ENCODE data around the gene PHF14. TPM values are rescaled to one million over a fixed set of nuclear protein-coding genes. Genes with fewer than 3 reads are reported as not detected.

The PHF14 gene
- total RNA-seq, 1 donor from 2014 or later = 70.3 TPM

DNA sequence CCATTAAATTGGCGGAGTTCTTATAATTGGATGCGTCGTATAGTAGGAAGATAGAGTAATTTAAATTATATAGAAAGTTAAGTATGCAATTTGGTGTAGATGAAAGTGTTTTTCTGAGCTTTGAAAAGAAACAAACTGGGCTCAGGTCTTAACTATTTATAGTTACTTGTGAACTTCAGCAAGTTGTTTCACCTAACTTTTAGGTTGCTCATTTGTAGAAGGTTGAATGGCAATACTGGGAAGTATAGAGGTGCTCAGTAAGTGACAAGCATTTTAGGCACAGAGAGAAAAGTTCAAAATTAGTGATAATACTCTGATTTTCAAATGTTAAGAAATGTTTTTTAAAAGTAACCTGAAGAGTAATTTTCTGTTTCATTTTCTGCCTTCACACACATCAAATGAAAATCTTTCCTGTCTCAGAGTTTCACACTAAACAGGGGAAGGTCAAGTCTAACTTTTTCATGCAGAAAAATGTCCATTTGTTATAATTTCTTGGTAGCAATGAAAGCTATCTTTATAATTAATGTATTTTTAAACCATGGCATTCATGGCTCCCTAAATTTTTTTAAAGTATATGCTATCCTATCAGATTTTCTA lies 146.5 kb downstream of the PHF14 start:
- DNase-seq = no peak

DNA sequence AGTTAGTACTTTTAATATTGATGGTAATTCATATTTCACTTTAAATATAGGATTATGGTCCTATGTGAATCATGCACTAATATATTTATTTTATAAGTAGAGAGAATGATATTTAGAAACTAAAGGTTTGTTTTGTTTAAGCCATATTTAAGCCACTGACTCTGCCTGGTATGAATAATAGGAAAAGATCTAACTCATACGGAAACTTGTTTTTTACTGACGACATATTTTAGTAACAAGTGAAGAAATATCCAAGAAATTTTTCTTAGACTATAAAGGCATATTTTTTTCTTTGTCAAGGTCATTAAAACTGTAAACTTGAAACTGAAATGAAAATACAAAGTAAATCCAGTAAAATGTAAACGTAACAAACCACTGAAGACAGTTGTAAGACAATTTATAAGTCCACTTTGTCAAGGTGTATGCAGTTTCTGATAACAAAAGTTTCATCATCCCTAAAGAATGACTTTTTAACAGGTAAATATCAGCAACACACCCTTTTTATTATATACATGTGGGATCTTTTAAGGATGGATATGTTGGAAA lies 147.1 kb downstream of the PHF14 start:
- DNase-seq = no peak

DNA sequence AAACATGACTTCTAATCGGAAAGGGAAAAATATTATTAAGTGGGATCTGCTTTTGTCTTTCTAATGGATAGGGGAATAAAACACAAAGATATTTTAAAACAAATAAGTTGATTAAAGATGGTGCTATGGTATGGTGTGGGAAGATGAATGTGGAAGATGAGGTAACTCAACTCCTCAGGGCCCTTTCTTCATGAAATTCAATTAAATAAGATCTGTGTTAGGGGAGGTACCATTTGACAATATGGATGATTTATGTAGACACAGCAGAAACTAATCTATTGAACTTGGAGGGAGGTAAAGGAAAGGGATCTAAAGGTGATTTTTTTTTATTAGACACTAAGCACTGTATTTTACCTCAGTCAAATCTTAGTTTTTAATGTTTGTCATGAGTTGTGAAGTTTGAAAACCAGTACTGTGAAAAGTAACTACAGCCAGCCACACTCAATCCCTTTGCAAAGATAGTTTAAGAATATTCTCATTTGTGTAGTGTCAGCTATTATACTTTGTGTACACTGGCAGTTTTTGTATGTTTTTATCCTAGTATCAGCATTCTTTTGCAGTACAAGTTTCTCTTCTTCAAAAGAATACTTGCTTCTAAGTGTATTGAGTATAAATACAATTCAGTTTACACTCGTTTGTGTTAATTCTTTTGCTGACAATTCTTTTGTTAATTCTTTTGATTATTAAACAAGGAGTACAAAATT lies 151.3 kb downstream of the PHF14 start:
- no peak for DNase-seq

DNA sequence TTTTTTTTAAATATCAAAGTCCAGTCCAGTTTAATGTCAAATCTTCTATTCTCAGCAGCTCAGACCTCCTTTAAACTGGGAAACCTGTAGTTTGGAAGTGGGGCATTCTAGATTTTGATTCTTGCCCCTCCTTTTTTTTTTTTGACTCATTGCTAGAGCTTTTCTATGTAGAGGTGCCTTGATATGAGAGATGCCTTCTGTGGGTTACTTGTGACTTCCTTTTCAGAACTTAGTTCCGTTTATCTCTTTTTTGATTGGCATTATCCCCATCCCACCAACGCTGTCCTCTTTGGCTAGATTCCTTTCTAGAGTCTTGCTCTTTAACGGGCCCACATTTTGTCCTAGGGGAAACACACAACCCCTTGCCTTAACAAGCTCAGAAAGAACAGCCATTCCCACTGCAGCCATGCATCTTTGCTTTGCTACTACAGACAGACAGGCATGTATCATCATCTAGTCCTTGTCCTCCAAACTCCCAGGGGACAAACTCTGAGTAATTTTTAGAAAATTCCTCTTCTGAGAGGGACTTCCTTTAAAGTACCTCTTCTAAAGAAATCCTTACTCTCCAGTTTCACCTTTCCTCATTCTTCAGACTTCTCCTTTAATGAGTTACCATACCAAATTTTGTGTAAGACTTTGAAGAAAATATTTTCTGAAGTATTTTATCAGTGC lies 153.6 kb downstream of the PHF14 start:
- no peak for DNase-seq

DNA sequence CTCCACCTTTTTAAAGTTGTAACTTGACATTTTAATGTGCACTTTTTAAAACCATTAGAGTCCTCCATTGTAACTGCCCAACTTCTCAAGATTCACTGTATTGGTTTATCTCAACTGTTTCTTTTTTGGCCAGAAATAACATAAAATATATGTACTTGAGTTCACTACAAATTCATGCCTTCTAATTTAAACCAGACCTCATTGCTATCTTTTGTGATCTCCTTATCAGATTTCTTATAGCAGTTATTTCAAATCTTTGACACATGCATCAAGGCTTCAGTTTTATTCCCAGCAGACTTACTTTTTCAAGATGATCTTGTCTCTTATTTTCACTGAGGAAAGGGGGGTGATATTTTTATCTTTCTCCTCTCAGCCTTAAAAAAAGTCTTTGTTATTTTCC lies 154.3 kb downstream of the PHF14 start:
- DNase-seq = no peak

DNA sequence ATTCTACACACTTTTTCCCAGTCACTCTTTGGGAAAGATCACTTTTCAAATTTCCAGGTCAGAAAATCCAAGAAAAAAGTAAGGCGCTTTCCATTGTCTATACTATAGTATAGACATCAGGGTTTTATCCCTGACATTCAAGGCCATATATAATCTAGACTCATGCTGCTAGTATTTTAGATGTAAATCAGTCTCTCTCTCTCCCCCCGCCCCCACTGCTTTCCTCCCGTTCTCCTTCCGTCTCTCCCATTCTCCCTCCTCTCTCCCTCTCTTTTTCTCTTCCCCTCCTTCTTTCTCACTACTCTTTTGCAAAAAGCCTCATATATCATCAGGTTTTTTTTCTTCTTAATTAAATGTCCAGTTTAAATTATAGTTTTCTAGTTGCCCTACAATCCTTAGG lies 154.8 kb downstream of the PHF14 start:
- DNase-seq = no peak

DNA sequence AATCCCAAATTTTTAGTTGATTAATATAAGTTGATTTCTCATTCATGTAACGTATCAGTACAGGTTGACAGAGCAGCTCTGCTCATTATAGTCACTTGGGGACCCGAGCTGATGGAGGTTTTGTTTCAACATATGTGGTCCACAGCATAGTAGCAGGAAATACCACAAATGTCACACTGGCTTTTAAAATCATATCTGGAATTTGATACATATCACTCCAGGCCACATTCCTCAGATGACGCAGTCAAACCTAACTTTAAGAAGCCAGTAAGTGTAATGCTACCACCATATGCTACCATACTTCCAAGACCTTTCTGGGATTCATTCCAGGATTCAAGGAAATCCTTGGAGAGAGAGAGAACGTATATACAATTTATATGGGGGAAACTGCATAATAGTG lies 156.3 kb downstream of the PHF14 start:
- DNase-seq = no peak

DNA sequence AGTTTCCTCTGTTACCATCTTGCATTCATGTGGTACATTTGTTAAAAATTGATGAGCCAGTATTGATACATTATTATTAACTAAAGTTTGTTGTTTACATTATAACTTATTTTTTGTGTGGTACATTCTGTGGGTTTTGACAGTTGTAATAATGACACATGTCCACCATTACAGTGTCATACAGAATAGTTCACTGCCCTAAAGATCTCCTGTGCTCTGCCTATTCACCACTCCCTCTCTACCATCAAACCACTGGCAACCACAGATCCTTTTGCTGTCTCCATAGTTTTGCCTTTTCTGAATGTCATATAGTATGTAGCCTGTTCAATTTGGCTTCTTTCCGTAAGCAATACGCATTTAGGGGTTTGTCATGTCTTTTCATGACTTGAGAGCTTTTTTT lies 156.9 kb downstream of the PHF14 start:
- DNase-seq = no peak

DNA sequence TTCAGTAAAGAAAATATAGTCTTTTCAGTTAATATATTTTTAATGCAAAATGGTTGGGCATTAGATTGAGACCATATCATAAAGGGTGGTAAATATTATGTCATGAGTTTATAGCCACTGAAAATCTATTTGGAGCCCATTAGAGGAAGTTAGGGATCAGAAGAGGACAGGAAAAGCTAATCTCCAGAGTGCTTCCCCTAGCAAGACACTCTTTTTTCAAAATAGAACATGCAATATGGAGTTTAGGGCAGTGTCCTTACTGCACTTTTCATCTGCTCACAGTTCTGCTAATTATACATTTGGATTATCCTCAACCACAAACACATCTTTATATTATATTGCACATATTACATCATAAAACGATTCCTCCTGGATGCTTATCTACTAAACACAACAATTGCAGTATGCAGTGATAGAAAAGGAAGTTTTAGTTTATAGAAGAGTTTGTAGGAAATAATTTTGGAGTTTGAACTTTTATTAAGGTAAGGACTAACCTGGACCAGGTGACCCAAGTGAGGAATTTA lies 159.8 kb downstream of the PHF14 start:
- no peak for DNase-seq

DNA sequence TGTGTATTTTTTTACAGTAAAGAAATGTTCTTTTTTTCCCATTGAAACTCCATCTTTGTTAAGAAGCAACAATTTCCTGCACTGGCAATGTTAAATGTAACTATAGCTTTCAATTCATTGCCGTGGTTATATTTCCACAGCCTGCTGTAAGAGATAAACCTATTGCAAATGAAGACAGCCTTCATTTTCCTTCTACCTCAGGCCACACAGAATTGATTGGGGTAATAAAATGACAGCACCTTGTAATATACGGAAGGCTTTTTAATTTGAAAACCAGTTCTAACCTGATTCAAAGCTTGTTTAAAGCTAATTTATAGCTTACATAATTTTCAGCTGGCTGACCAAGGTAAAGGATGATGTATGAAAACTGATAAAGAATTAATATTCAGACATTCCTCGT lies 161.9 kb downstream of the PHF14 start:
- no peak for DNase-seq

DNA sequence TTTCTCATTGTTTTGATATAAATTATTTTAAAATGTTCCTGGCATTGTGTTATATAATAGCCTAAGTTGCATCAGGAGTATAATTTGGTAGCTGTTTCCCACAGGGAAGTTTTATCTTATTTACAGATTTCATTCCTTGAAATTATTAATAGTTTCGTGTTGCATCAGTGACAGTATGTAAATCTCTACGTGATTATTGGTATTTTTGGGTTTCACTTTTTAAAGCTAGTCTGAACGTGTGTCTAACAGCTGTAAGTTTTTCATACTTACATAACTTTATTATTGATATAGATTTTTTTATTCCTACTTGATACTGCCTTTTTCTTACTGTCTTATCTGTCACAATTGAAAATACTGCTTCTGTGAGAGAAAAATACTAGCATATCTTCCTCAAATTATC lies 167.9 kb downstream of the PHF14 start:
- DNase-seq = no peak

DNA sequence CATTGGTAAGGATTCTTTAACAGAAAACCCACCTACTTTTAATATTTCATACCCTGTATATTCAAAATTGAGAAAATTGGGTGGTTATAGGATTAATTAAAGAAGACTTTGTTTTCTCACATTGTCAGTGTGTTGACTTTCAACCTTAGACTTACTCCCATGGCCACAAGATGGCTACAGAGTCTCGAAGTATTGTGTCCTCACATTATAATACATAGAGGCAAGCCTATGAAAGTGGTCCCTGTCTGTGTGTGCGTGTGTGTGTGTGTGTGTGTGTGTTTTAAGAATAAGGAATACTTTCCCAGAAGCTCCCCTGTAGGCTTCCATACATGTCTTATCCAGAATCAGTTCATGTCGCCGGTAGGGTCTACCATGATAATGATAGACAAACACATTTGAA lies 180.0 kb downstream of the PHF14 start:
- DNase-seq = no peak

DNA sequence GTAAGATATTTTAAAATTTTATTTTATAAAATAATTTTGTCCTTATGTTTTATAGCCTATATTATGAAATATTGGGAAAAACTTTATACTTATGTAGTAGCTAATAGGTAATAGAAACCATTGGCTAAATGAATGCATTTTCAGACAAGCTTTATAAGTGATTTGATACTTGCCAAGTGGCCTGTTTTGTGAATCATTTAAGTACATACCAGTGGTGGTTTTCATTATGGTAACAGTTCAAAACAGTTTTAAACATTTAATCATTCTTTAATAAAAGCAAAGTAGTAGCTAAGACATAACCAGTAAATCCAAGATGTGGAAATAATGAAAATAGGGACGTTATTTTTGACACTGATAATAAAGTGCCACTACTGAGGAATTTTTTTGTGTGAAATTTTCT lies 182.2 kb downstream of the PHF14 start:
- DNase-seq = no peak

DNA sequence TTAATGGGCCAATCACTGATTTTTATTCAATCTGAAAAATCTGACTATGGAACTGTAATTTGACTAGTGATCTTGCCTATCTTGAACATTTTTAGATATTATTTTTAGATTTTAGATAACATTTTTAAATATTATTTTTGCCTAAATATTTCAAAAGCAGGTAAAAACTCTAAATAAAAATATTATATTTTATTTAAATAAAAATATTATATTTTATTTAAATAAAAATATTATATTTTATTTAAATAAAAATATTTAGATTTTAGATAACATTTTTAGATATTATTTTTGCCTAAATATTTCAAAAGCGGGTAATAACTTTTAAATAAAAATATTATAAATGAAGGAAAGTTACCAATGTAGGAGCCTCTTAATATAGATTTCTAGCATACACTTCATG lies 187.8 kb downstream of the PHF14 start:
- no peak for DNase-seq

DNA sequence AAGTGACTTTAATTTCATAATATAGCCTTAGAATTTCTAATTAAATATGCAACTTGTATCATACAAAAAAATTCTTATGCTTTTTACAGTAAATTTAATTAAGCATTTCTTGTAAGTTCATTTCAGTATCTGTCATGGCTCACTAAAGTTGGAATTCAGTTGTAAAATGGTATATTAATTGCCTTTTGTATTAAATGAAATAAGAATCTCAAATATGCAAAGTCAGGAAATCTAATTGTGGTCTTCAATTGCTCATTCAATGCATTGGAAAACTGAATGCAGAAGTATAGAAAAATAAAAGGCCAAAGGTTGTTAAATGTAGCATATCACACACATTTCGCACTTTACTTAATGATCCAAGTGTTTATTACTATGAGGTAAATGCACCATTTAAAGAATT lies 189.5 kb downstream of the PHF14 start:
- no peak for DNase-seq

DNA sequence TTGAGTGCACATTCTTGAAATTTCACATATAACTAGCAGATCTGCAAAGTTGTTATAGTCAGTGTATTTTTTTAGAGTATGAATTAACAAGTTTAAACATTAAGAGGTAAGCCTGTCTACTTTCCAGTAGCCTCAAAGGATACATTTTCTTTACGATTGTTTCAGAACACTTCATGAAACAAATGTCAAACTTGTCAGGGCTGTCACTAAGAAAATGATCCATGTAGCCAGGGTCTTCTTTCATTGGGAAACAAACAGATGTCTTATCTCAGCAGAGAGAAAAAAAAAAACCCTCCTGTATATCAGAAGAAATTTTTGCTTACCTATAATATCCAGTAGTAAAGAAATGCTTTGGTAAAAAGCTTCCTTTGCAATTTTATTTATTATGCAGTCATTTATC lies 192.4 kb downstream of the PHF14 start:
- DNase-seq = no peak

DNA sequence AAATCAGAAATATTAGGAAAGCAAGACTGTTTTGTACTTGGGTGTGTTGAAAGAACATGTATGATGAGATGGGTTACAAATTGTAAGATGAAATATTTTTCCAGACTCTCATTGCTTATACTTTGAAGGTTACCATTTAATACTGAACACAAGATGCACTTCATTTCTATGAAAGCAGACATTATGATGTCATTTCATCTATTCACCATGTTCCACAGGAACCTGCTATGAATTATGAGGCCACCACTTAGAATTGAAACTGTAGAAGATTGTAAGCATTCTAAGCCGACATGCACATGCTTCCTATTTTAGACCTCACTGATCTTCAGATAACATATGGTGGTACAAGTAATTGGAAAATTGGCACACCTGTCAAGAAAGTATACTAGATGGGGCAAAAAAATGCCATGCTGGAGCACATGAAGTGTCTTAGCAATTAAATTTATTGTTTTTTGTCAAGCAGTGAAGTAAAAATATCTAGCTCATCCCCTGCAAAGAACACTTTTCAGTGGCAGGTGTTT lies 195.0 kb downstream of the PHF14 start:
- DNase-seq = no peak

DNA sequence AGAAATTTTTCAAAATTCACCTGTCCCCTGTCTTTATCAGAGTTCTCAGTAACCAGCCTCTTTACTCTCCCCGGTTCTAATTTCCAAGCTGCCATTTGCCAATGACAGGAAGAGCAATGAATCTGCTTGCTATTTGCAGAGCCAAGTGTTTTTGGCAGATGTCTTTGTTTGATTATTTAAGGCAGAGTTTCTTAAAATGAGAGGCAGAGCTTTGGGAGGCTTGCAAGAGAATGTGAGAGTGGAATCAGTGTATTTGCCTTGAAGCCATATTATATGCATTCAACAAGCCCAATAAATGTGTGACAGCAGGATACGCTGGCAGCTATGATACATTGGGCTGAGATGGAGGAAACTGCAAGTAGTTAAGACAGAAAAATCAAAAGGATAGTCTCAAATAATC lies 196.5 kb downstream of the PHF14 start:
- DNase-seq = peak; percentile 37

DNA sequence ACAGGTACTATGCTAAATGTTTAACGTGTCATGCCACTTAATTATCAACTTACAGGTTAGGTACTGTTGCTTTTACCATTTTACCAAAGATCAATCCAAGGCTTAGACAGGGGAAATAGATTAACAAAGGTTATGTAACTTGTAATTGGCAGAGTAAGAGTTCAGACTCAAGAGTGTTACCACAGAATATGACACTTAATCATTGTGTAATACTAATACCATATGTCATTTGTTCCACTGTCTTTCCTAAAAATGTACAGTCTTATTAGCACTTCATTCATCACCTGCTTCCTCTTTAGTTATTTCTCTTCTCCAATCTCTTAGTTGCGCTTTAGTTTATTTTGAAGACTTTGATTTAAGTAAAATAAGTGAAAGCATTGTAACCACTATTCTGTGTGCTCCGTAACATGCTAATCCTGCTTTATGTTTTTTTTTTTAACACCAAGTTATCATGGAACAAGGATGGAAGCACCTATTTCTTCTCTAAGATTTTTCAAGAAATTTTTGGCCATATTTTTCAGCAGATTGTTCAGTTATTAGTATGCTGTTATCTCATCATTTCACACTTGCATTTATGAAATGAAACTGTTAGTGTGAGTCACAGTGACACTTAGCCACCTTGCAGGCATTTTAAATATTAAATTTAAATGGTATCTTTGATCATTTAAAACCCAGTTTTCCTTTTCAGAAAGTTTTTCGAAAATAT lies 197.3 kb downstream of the PHF14 start:
- DNase-seq = no peak

DNA sequence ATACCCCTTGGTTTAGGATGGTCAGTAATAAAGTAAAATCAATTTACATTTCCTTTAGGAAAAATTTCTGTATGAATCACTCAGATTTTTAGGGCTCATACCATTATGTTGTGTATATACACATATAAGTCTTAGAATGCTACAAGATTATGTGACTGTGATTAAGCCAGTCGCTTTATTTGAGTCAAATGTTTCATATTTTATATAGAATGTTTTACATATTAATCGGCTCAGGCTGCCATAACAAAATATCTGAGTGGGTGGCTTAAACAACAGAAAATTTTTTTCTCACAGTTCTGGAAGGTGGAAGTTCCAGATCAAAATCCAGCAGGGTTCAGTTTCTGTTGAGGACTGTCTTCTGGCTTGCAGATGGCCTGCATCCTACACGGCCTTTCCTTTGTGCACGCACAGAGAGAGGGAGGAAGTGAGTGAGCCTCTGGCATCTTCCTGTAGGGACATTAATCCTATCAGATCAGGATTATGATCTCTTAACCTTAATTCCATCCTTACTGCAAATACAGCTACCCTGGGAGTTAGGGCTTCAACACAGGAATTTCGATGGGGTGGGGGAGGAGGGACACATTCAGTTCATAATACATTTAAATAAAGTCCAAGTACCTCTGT lies 198.0 kb downstream of the PHF14 start:
- DNase-seq = no peak

DNA sequence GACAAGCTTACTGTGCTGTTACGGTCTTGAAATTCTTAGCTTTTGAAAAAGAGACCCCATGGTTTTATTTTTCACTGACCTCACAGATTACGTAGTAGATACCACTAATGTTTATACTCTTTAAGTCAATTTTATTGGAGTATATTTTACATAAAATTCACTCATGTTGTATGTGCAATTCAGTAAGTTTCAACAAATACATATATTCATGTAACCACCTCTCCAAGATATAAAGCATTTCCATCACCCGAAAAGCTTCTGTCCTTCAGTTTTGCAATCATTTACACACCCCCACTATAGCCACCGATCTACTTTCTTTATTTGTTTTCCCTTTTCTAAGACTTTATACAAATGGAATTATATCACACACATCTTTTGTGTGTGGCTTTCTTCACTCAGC lies 199.2 kb downstream of the PHF14 start:
- DNase-seq = no peak

DNA sequence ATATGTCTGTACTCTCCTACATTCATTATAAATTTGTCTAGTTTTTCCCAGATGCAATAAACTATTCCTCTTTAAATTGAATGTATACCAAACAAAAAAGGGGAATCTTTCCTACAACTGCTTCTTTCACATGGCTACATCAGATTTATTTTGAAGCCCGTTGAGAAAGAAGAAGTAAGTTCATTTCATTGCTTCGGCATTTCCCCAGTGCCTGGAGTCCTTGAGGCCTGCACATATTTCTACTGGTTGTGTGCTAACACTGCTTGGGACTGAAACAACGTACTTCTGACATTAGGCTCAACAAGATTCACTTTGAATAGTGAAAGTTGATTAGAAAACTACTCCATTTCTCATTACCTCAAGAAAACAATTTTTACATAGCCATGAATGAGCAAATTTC lies 201.7 kb downstream of the PHF14 start:
- no peak for DNase-seq
